HCT116 (cell line): ENCODE data around the gene LUC7L2. TPM values are rescaled to one million over a fixed set of nuclear protein-coding genes. Genes with fewer than 3 reads are reported as not detected.
A peak's percentile ranks its signal among the peaks of the same experiment; 100 is the strongest.

Experiments used
- ATAC-seq: fragments of 200-7000 bp; cut with Tn5 transposase; 2 replicates; pipeline ENCODE4 v1.9.1; 2020; ENCODE audit warnings: mild to moderate bottlenecking, moderate library complexity
- BruUV-seq: library from RNA; stranded (reverse); fragments of 400-500 nt; replicated peaks from 2 replicates; lab custom pipeline; 2021; lab: Mats Ljungman, UMichigan
- CTCF ChIA-PET: fragments of 300-600 bp; sonication (Branson Sonifier 250); formaldehyde crosslinking; loops from one replicate; lab custom pipeline; 2021; ENCODE audit warnings: antibody characterized with exemption; lab: Charles Lee
- POLR2A ChIA-PET: fragments of 300-600, 350-600 bp; sonication (Branson Sonifier 250); formaldehyde crosslinking; loops from one replicate; lab custom pipeline; 2021; ENCODE audit warnings: antibody characterized with exemption; lab: Charles Lee
- RAD21 ChIA-PET, 2 experiments: fragments of 300-600 bp; sonication (Branson Sonifier 250); formaldehyde crosslinking; loops; one replicate each; lab custom pipeline; 2023; ENCODE audit warnings: low total read pairs in 2 of 2; ENCODE audit not compliant: uncharacterized antibody in 2 of 2, unreplicated experiment in 2 of 2, low non-redundant PET in 1 of 2; lab: Charles Lee
- DNase-seq: peaks from one replicate; pipeline ENCODE4 v3.0.0-alpha.2; 2010; ENCODE audit warnings: low read depth, low spot score
- H2AFZ ChIP-seq: fragments of 200-600 bp; shearing (Covaris generic), sonication (generic); 2 replicates; pipeline ENCODE4 v1.6.1; 2017; ENCODE audit warnings: low read depth, mixed run types, mixed read lengths, antibody characterized with exemption, low read length; ENCODE audit not compliant: poor library complexity, severe bottlenecking
- H3K27ac ChIP-seq: 2 replicates; pipeline ENCODE4 v1.5.1; 2012; ENCODE audit warnings: low read depth, low read length
- H3K27me3 ChIP-seq: fragments of 200-600 bp; sonication (generic); 2 replicates; pipeline ENCODE4 v1.6.1; 2016; ENCODE audit warnings: mixed run types, low read length, mixed read lengths; ENCODE audit not compliant: insufficient read depth
- H3K36me3 ChIP-seq, 2 experiments: fragments of 200-500 bp in 1 of 2; fragments of 200-600 bp in 1 of 2; sonication (Bioruptor generic) in 1 of 2; sonication (generic) in 1 of 2; 2 replicates each; pipeline versions ENCODE4 v1.5.1 to v1.6.1; 2014 to 2016; ENCODE audit warnings: low read length in 2 of 2, inconsistent platforms in 1 of 2, mixed read lengths in 1 of 2, mixed run types in 1 of 2; ENCODE audit not compliant: insufficient read depth in 2 of 2, control insufficient read depth in 1 of 2
- H3K4me1 ChIP-seq, 2 experiments: fragments of 200-600 bp in 1 of 2; sonication (generic) in 1 of 2; 2 replicates each; pipeline versions ENCODE4 v1.5.1 to v1.6.1; 2012 to 2017; ENCODE audit warnings: low read length in 2 of 2, inconsistent platforms in 1 of 2, mild to moderate bottlenecking in 1 of 2, mixed read lengths in 1 of 2, mixed run types in 1 of 2, moderate library complexity in 1 of 2; ENCODE audit not compliant: insufficient read depth in 2 of 2, control insufficient read depth in 1 of 2
- H3K4me2 ChIP-seq: fragments of 200-600 bp; sonication (generic); 2 replicates; pipeline ENCODE4 v1.6.1; 2017; ENCODE audit warnings: mixed run types, low read length, mixed read lengths
- H3K4me3 ChIP-seq, 2 experiments: fragments of 200-600 bp in 1 of 2; sonication (generic) in 1 of 2; replicated peaks in 1 of 2; 2 replicates each; pipeline ENCODE4 v1.5.1; 2011 to 2016; ENCODE audit warnings: low read length in 2 of 2, control low read depth in 1 of 2, low read depth in 1 of 2, mild to moderate bottlenecking in 1 of 2, mixed read lengths in 1 of 2, mixed run types in 1 of 2
- H3K79me2 ChIP-seq: fragments of 200-600 bp; sonication (generic); 2 replicates; pipeline ENCODE4 v1.6.1; 2017; ENCODE audit warnings: mild to moderate bottlenecking, mixed run types, low read length, moderate library complexity, mixed read lengths; ENCODE audit not compliant: insufficient read depth
- H3K9ac ChIP-seq: fragments of 200-600 bp; sonication (generic); 2 replicates; pipeline ENCODE4 v1.6.1; 2016; ENCODE audit warnings: low read length, mixed read lengths
- H3K9me2 ChIP-seq: fragments of 200-600 bp; sonication (generic), shearing (Covaris generic); 2 replicates; pipeline ENCODE4 v1.6.1; 2017; ENCODE audit warnings: mixed run types, mild to moderate bottlenecking, moderate library complexity; ENCODE audit not compliant: insufficient read depth
- H3K9me3 ChIP-seq, 2 experiments: fragments of 200-500 bp in 1 of 2; fragments of 200-600 bp in 1 of 2; sonication (Bioruptor generic) in 1 of 2; sonication (generic) in 1 of 2; 2 replicates each; pipeline ENCODE4 v1.6.1; 2014 to 2017; ENCODE audit warnings: low read length in 2 of 2, mixed read lengths in 2 of 2, inconsistent platforms in 1 of 2, low read depth in 1 of 2, mild to moderate bottlenecking in 1 of 2, mixed run types in 1 of 2, moderate library complexity in 1 of 2; ENCODE audit not compliant: control insufficient read depth in 1 of 2, insufficient read depth in 1 of 2
- H4K20me1 ChIP-seq: fragments of 200-600 bp; sonication (generic), shearing (Covaris generic); 2 replicates; pipeline ENCODE4 v1.6.1; 2017; ENCODE audit warnings: mixed run types, mild to moderate bottlenecking, moderate library complexity; ENCODE audit not compliant: insufficient read depth
- EGR1 ChIP-seq: IDR thresholded peaks from 2 replicates; pipeline ENCODE4 v1.6.1; 2012; ENCODE audit warnings: low read depth
- ELF1 ChIP-seq: IDR thresholded peaks from 2 replicates; pipeline ENCODE4 v1.6.1; 2012; ENCODE audit warnings: low read depth, borderline replicate concordance
- EZH2 ChIP-seq: fragments of 200-600 bp; sonication (generic); IDR thresholded peaks from 2 replicates; pipeline ENCODE4 v1.6.1; 2017; ENCODE audit warnings: antibody characterized with exemption, mixed run types
- EZH2phosphoT487 ChIP-seq: fragments of 200-600 bp; IDR thresholded peaks from 2 replicates; pipeline ENCODE4 v1.6.1; 2018; ENCODE audit warnings: antibody characterized with exemption, borderline replicate concordance
- JUND ChIP-seq: IDR thresholded peaks from 2 replicates; pipeline ENCODE4 v1.6.1; 2012
- POLR2A ChIP-seq: IDR thresholded peaks from 2 replicates; pipeline ENCODE4 v1.7.0; 2011; ENCODE audit warnings: borderline replicate concordance; ENCODE audit not compliant: insufficient read depth, insufficient read length; ENCODE audit errors: extremely low read depth
- POLR2AphosphoS5 ChIP-seq: IDR thresholded peaks from 2 replicates; pipeline ENCODE4 v1.6.1; 2011; ENCODE audit warnings: mild to moderate bottlenecking, low read depth, low read length, moderate library complexity
- RAD21 ChIP-seq: IDR thresholded peaks from 2 replicates; pipeline ENCODE4 v1.6.1; 2012; ENCODE audit warnings: low read depth, mild to moderate bottlenecking
- SRF ChIP-seq: IDR thresholded peaks from 2 replicates; pipeline ENCODE4 v1.6.1; 2012; ENCODE audit warnings: low read depth
- TCF7L2 ChIP-seq: IDR thresholded peaks from 2 replicates; pipeline ENCODE4 v1.7.0; 2011; ENCODE audit warnings: borderline replicate concordance, inconsistent platforms; ENCODE audit not compliant: insufficient read depth, insufficient read length; ENCODE audit errors: extremely low read depth
- YY1 ChIP-seq: IDR thresholded peaks from 2 replicates; pipeline ENCODE4 v1.6.1; 2011; ENCODE audit warnings: low read length, low read depth, moderate library complexity, mild to moderate bottlenecking; ENCODE audit not compliant: insufficient replicate concordance; ENCODE audit errors: extremely low read depth
- ZFX ChIP-seq: fragments of 450-650 bp; IDR thresholded peaks from 2 replicates; pipeline ENCODE4 v1.6.1; 2017
- ZNF274 ChIP-seq: fragments of 200-500 bp; sonication (Bioruptor generic); IDR thresholded peaks from 2 replicates; pipeline ENCODE4 v1.6.1; 2014; ENCODE audit warnings: mild to moderate bottlenecking, low read depth, low read length, inconsistent platforms
- intact Hi-C: fragments of 100-400 bp; cut with micrococcal nuclease; formaldehyde crosslinking; loops from 2 replicates; pipeline ENCODE4 v1.10.0; 2022
- total RNA-seq: library from RNA; stranded (reverse); gene quantifications from one replicate; pipeline ENCODE4 v1.2.1, GENCODE V29; 2021; ENCODE audit not compliant: unreplicated experiment
- TF ChIP-seq, protein P1 (sequence below): IDR thresholded peaks from 2 replicates; pipeline ENCODE4 v1.6.1; 2012
- TF ChIP-seq, protein P2 (sequence below): IDR thresholded peaks from 2 replicates; pipeline ENCODE4 v1.6.1; 2012
- TF ChIP-seq, protein P3 (sequence below), 3 experiments: fragments of 200-600 bp in 1 of 3; sonication (generic) in 1 of 3; IDR thresholded peaks in 2 of 3; conservative IDR thresholded peaks in 1 of 3; 2 replicates each; pipeline ENCODE4 v1.5.1; 2012 to 2017; ENCODE audit warnings: low read depth in 2 of 3, low read length in 2 of 3, antibody characterized with exemption in 1 of 3, borderline replicate concordance in 1 of 3, control low read depth in 1 of 3, mild to moderate bottlenecking in 1 of 3, mixed read lengths in 1 of 3, mixed run types in 1 of 3, moderate library complexity in 1 of 3; ENCODE audit not compliant: insufficient read depth in 1 of 3

LUC7L2 gene
- total RNA-seq, 1 experiment from 2014 or later = 98.8 TPM

DNA sequence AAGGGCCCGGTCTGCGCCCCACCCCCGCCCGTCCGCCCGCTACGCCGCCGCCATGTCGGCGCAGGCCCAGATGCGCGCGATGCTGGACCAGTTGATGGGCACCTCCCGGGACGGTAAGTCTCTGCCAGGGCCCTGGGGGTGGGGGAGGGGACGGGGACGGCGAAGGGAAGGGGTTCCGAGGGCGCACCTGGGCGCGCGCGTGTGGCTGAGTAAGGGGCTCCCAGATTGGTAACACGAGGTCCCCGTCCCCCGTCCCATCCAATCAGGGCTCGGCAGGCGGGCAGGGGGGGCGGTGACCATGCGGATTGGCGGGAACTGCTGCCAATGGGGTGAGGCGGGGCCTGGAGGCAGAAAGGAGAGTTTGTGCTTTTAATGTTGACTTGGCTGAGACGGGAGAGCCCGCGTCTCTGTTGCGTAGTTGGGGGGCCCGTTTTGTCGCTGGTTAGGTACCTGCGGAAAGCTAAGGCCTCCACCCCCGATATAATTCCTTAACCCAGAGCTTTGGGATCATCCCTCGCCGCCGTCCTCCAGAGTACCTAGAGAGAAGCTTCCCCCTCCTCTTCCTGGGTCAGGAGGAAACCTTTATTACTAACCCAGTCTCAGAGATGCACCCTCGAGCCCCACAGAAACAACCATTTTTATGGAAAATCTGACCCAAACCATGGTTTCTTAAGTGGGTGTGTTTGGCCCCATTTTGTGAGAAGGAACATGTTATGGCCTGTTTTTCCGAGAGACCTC, 685 bp downstream of the LUC7L2 start:
- CTCF ChIA-PET = interaction anchor here (1.9 kb wide), 1 partner anchor 21 kb away, joined by 5 read pairs; no protein-coding TSS in a partner anchor
- ATAC-seq = peak; percentile 77
- BruUV-seq = TSS peak; percentile 39
- Histone ChIP-seq H4K20me1 (peaks cover 19% of the 10 kb centered on the region; the same call in 1 of the 2 replicates), H2AFZ (no peak overlapping the region), H3K4me2 (peak overlapping the region; percentile 76), H3K4me1 (peaks cover 16 to 22% of the 10 kb centered on the region in 2 experiments; a peak in 3 of 4 replicates), H3K27me3 (no peaks in the 10 kb centered on the region), H3K4me3 (peak overlapping the region; percentile 67 to 91), H3K36me3 (peaks cover 7 to 11% of the 10 kb centered on the region in 2 experiments; a peak in 3 of 4 replicates), H3K9me3 (no peaks in the 10 kb centered on the region), H3K9me2 (no peaks in the 10 kb centered on the region), H3K27ac (peak overlapping the region; percentile 98), H3K79me2 (peaks cover 70% of the 10 kb centered on the region), H3K9ac (peak overlapping the region; percentile 99)
- intact Hi-C loops = no loop called here
- no peak for TF ChIP-seq RAD21
- peak; percentile 35 for TF ChIP-seq POLR2A
- no peak for TF ChIP-seq ELF1
- TF ChIP-seq YY1 = peak; percentile 82
- TF ChIP-seq POLR2AphosphoS5 = peak; percentile 77
- TF ChIP-seq ZFX = peak; percentile 26
- peak; percentile 87 for DNase-seq
- POLR2A ChIA-PET = interaction anchor here (0.7 to 1.6 kb wide), 4 partner anchors 13 to 127 kb away, joined by 3 to 5 read pairs (median 4); no protein-coding TSS in a partner anchor
- RAD21 ChIA-PET = no interaction called here

DNA sequence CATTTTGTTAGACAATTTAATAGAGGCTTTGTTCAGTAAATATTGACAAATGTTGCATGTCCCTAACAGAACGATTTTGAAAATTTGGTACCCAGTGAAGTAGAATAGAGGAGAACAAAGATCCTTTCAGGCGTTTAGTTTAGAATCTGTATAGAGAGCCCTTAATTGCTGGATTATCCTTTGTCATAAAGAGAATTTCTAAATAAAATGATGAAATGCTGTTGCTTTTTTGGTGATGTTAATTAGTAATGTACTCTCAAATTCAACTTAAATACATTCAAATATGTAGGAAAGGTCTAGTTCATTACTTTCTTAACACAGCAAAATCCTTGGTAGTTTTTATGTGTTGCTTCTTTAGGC, 1.2 kb downstream of the LUC7L2 start:
- no peaks in the 10 kb centered on the region for H3K9me3 ChIP-seq
- BruUV-seq = no TSS peak
- H3K4me3 ChIP-seq = peak overlapping the region; percentile 67 to 91
- peaks cover 8 to 11% of the 10 kb centered on the region in 2 experiments; a peak in 3 of 4 replicates for H3K36me3 ChIP-seq
- peak overlapping the region; percentile 99 for H3K9ac ChIP-seq
- H3K9me2 ChIP-seq = no peaks in the 10 kb centered on the region
- H3K79me2 ChIP-seq = peaks cover 75% of the 10 kb centered on the region
- H3K27ac ChIP-seq = peak overlapping the region; percentile 98
- POLR2A ChIA-PET = no interaction called here
- peaks cover 16 to 22% of the 10 kb centered on the region in 2 experiments; a peak in 3 of 4 replicates for H3K4me1 ChIP-seq
- H2AFZ ChIP-seq = no peak overlapping the region
- intact Hi-C loops = no loop called here
- H4K20me1 ChIP-seq = peaks cover 19% of the 10 kb centered on the region; the same call in 1 of the 2 replicates
- RAD21 ChIA-PET = no interaction called here
- no peaks in the 10 kb centered on the region for H3K27me3 ChIP-seq
- CTCF ChIA-PET = interaction anchor here (1.9 kb wide), 1 partner anchor 21 kb away, joined by 5 read pairs; no protein-coding TSS in a partner anchor
- H3K4me2 ChIP-seq = peak overlapping the region; percentile 76
- no peak for ATAC-seq
- no peak for DNase-seq
- TF ChIP-seq POLR2AphosphoS5 (no peak), YY1 (no peak), EZH2 (no peak), SRF (no peak), ZFX (no peak), EGR1 (no peak), JUND (no peak), EZH2phosphoT487 (no peak), ZNF274 (no peak), RAD21 (no peak), TCF7L2 (no peak)
- TF ChIP-seq, protein P1, sequence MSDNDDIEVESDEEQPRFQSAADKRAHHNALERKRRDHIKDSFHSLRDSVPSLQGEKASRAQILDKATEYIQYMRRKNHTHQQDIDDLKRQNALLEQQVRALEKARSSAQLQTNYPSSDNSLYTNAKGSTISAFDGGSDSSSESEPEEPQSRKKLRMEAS = no peak
- TF ChIP-seq, protein P2, sequence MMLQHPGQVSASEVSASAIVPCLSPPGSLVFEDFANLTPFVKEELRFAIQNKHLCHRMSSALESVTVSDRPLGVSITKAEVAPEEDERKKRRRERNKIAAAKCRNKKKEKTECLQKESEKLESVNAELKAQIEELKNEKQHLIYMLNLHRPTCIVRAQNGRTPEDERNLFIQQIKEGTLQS = no peak
- TF ChIP-seq, protein P3, sequence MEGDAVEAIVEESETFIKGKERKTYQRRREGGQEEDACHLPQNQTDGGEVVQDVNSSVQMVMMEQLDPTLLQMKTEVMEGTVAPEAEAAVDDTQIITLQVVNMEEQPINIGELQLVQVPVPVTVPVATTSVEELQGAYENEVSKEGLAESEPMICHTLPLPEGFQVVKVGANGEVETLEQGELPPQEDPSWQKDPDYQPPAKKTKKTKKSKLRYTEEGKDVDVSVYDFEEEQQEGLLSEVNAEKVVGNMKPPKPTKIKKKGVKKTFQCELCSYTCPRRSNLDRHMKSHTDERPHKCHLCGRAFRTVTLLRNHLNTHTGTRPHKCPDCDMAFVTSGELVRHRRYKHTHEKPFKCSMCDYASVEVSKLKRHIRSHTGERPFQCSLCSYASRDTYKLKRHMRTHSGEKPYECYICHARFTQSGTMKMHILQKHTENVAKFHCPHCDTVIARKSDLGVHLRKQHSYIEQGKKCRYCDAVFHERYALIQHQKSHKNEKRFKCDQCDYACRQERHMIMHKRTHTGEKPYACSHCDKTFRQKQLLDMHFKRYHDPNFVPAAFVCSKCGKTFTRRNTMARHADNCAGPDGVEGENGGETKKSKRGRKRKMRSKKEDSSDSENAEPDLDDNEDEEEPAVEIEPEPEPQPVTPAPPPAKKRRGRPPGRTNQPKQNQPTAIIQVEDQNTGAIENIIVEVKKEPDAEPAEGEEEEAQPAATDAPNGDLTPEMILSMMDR (IDR thresholded peaks at IDR 0.05 in 2 of 3, conservative IDR thresholded peaks at IDR 0.05 in 1 of 3; ENCODE audit: borderline replicate concordance in 1 of 3, insufficient read depth in 1 of 3, low read depth in 2 of 3, low read length in 2 of 3) = no peak
